Peyer's patch (tissue), 4 donors: Measurements from ENCODE around the gene ZFHX2.

Experiments
- POLR2A ChIP-seq, 2 donors: fragments of 450-650 bp; IDR thresholded peaks; one replicate each; pipeline ENCODE4 v1.5.1; 2017; ENCODE audit warnings: antibody characterized with exemption in 2 of 2, mild to moderate bottlenecking in 2 of 2, moderate library complexity in 2 of 2
- TF ChIP-seq, protein P1 (sequence below), 6 experiments: fragments of 450-650 bp in 4 of 6; fragments of 200-600 bp in 2 of 6; sonication (generic) in 1 of 6; IDR thresholded peaks; one replicate each; pipeline ENCODE4 v1.5.1; 2017 to 2019; ENCODE audit warnings: antibody characterized with exemption in 6 of 6, mild to moderate bottlenecking in 3 of 6, moderate library complexity in 1 of 6

- TF ChIP-seq, protein P1, sequence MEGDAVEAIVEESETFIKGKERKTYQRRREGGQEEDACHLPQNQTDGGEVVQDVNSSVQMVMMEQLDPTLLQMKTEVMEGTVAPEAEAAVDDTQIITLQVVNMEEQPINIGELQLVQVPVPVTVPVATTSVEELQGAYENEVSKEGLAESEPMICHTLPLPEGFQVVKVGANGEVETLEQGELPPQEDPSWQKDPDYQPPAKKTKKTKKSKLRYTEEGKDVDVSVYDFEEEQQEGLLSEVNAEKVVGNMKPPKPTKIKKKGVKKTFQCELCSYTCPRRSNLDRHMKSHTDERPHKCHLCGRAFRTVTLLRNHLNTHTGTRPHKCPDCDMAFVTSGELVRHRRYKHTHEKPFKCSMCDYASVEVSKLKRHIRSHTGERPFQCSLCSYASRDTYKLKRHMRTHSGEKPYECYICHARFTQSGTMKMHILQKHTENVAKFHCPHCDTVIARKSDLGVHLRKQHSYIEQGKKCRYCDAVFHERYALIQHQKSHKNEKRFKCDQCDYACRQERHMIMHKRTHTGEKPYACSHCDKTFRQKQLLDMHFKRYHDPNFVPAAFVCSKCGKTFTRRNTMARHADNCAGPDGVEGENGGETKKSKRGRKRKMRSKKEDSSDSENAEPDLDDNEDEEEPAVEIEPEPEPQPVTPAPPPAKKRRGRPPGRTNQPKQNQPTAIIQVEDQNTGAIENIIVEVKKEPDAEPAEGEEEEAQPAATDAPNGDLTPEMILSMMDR (IDR thresholded peaks at IDR 0.05), result no peak
- TF ChIP-seq POLR2A (IDR thresholded peaks at IDR 0.05), result no peak
Observed at GRCh38 chr14:23532658-23533057, 18.9 kb downstream of the ZFHX2 start.
